Activated CD4-positive, alpha-beta T cell treated with anti-CD3 and anti-CD28 coated beads, Interleukin-2, amount 50 U/mL, for 48 hours (primary cell): ENCODE results near the gene PSMA5.
"Not testable (repeated sequence)": the region's sequence is repeated elsewhere in the genome, so short reads cannot be mapped to it uniquely, and the experiment has no call there.

Experiments
- DNase-seq, 2 experiments: peaks; one replicate each; pipeline ENCODE4 v3.0.0-alpha.2; 2020

Gene PSMA5

GRCh38 chr1:109426281-109427170 is at the start of gene PSMA5:
PSMA5 (minus strand) TSS chr1:109426448; CDS start chr1:109426330, 118 bp downstream.
- DNase-seq, result peak; percentile 94 to 96

GRCh38 chr1:109475261-109475660 is 49.0 kb upstream of the PSMA5 start:
- DNase-seq, result no peak

- DNase-seq, result no peak
Observed at GRCh38 chr1:109474697-109475096, 48.4 kb upstream of the PSMA5 start.

- DNase-seq, result not testable (repeated sequence)
Observed at GRCh38 chr1:109473284-109474057, 47.2 kb upstream of the PSMA5 start.

- DNase-seq, result no peak
Observed at GRCh38 chr1:109472779-109473178, 46.5 kb upstream of the PSMA5 start.

GRCh38 chr1:109470245-109470644 is 44.0 kb upstream of the PSMA5 start:
- no peak for DNase-seq

GRCh38 chr1:109468903-109469302 is 42.7 kb upstream of the PSMA5 start:
- DNase-seq, result no peak

GRCh38 chr1:109468061-109468460 is 41.8 kb upstream of the PSMA5 start:
- DNase-seq, result no peak

- no peak for DNase-seq
Observed at GRCh38 chr1:109467301-109467777, 41.1 kb upstream of the PSMA5 start.

GRCh38 chr1:109466452-109467300 is 40.4 kb upstream of the PSMA5 start, which contains the start of gene SYPL2:
SYPL2 (plus strand) TSS chr1:109466546; CDS start chr1:109466844, 298 bp downstream.
- DNase-seq, result peak in 1 of 2 experiments; percentile 15

- DNase-seq, result no peak
Observed at GRCh38 chr1:109466125-109466451, 39.8 kb upstream of the PSMA5 start.

- no peak for DNase-seq
Observed at GRCh38 chr1:109457819-109458218, 31.6 kb upstream of the PSMA5 start.

- DNase-seq, result no peak
Observed at GRCh38 chr1:109454497-109455133, 28.4 kb upstream of the PSMA5 start.

GRCh38 chr1:109447524-109447923 is 21.3 kb upstream of the PSMA5 start:
- DNase-seq, result no peak

- not testable (repeated sequence) for DNase-seq
Observed at GRCh38 chr1:109445949-109446695, 19.9 kb upstream of the PSMA5 start.

- no peak for DNase-seq
Observed at GRCh38 chr1:109444346-109444745, 18.1 kb upstream of the PSMA5 start.

GRCh38 chr1:109443476-109443875 is 17.2 kb upstream of the PSMA5 start:
- DNase-seq, result no peak

GRCh38 chr1:109441069-109441468 is 14.8 kb upstream of the PSMA5 start:
- no peak for DNase-seq

- no peak for DNase-seq
Observed at GRCh38 chr1:109438798-109439297, 12.6 kb upstream of the PSMA5 start.

- DNase-seq, result no peak
Observed at GRCh38 chr1:109434484-109434883, 8.2 kb upstream of the PSMA5 start.

GRCh38 chr1:109433322-109433721 is 7.1 kb upstream of the PSMA5 start:
- no peak for DNase-seq
